Prostate gland (tissue), 2 donors: ENCODE measurements around the gene ZNF189. TPM values are rescaled to one million over a fixed set of nuclear protein-coding genes. Genes with fewer than 3 reads are reported as not detected.

Experiments
- DNase-seq: peaks from one replicate; pipeline ENCODE4 v3.0.0-alpha.2; 2019; ENCODE audit warnings: low spot score
- H3K27ac ChIP-seq, 2 donors: fragments of 200-600 bp; sonication (generic); 2 replicates each; pipeline ENCODE4 v1.5.1; 2017 to 2019
- H3K27me3 ChIP-seq: fragments of 200-600 bp; sonication (generic); replicated peaks from 2 replicates; pipeline ENCODE4 v1.5.1; 2019; ENCODE audit not compliant: insufficient read depth
- H3K36me3 ChIP-seq, 2 donors: fragments of 200-600 bp; sonication (generic); 1 replicate in 1 of 2; 2 replicates in 1 of 2; pipeline versions ENCODE4 v1.5.1 to v1.8.1; 2017 to 2019
- H3K4me1 ChIP-seq: fragments of 200-600 bp; sonication (generic); replicated peaks from 2 replicates; pipeline ENCODE4 v1.5.1; 2019
- H3K4me3 ChIP-seq, 2 donors: fragments of 200-600 bp; sonication (generic); 2 replicates each; pipeline ENCODE4 v1.5.1; 2017 to 2019
- H3K9me3 ChIP-seq: fragments of 200-600 bp; sonication (generic); 2 replicates; pipeline ENCODE4 v1.5.1; 2017
- CTCF ChIP-seq, 4 experiments: fragments of 200-600 bp in 2 of 4; fragments of 450-650 bp in 2 of 4; sonication (generic) in 2 of 4; IDR thresholded peaks; 1 replicate in 3 of 4; 2 replicates in 1 of 4; pipeline ENCODE4 v1.5.1; 2016 to 2019; ENCODE audit warnings: antibody characterized with exemption in 4 of 4, mild to moderate bottlenecking in 2 of 4, moderate library complexity in 2 of 4
- POLR2A ChIP-seq: fragments of 450-650 bp; IDR thresholded peaks from one replicate; pipeline ENCODE4 v1.6.1; 2016; ENCODE audit warnings: antibody characterized with exemption, mild to moderate bottlenecking
- POLR2AphosphoS5 ChIP-seq: sonication (generic); formaldehyde crosslinking; IDR thresholded peaks from one replicate; pipeline ENCODE4 v1.6.1; 2017; ENCODE audit warnings: antibody characterized with exemption
- WGBS: methylation state at CpG from one replicate; pipeline ENCODE4 v1.1.5; 2018; 5-methylcytosine and 5-hydroxymethylcytosine counted together
- intact Hi-C: fragments of 100-400 bp; cut with DNase I; formaldehyde crosslinking; loops from one replicate; pipeline ENCODE4 v1.14.2; 2022
- total RNA-seq, 2 donors: library from RNA; depleted of rRNA; stranded (reverse); fragments of >200 nt; gene quantifications; one replicate each; pipeline ENCODE4 v1.1.0, GENCODE V29; 2016

The ZNF189 gene
- total RNA-seq, 2 donors from 2014 or later, result 20.9 to 31.4 TPM

- DNase-seq, result no peak
- H3K4me1 ChIP-seq, result no peaks in the 10 kb centered on the region
- H3K9me3 ChIP-seq, result no peaks in the 10 kb centered on the region
- no peak overlapping the region for H3K27ac ChIP-seq
- no peaks in the 10 kb centered on the region for H3K27me3 ChIP-seq
- no peaks in the 10 kb centered on the region for H3K36me3 ChIP-seq
- intact Hi-C loops, result no loop called here
- no peak overlapping the region for H3K4me3 ChIP-seq
- TF ChIP-seq POLR2AphosphoS5, result no peak
- no peak for TF ChIP-seq CTCF (IDR thresholded peaks at IDR 0.05)
- no peak for TF ChIP-seq POLR2A
- 57% methylated on average over 5 of the region's 5 CpGs for whole genome bisulfite sequencing
Measured at GRCh38 chr9:101445353-101446029, 46.8 kb downstream of the ZNF189 start.

- Histone ChIP-seq H3K4me3 (no peak overlapping the region), H3K36me3 (no peaks in the 10 kb centered on the region), H3K9me3 (no peaks in the 10 kb centered on the region), H3K4me1 (no peaks in the 10 kb centered on the region), H3K27ac (no peak overlapping the region), H3K27me3 (no peaks in the 10 kb centered on the region)
- intact Hi-C loops, result no loop called here
- TF ChIP-seq POLR2A (no peak), POLR2AphosphoS5 (no peak), CTCF (IDR thresholded peaks at IDR 0.05) (no peak)
- no peak for DNase-seq
Measured at GRCh38 chr9:101446732-101447131, 48.1 kb downstream of the ZNF189 start.

GRCh38 chr9:101448680-101449070 is 50.0 kb downstream of the ZNF189 start:
- H3K4me3 ChIP-seq, result no peak overlapping the region
- no peak for DNase-seq
- intact Hi-C loops, result no loop called here
- no peaks in the 10 kb centered on the region for H3K4me1 ChIP-seq
- H3K27ac ChIP-seq, result no peak overlapping the region
- H3K9me3 ChIP-seq, result no peaks in the 10 kb centered on the region
- TF ChIP-seq CTCF (IDR thresholded peaks at IDR 0.05) (no peak), POLR2AphosphoS5 (no peak), POLR2A (no peak)
- no peaks in the 10 kb centered on the region for H3K27me3 ChIP-seq
- WGBS, result 58% methylated on average over 4 of the region's 4 CpGs
- H3K36me3 ChIP-seq, result no peaks in the 10 kb centered on the region

- DNase-seq, result peak; percentile 69
- Histone ChIP-seq H3K36me3 (no peaks in the 10 kb centered on the region), H3K4me1 (no peaks in the 10 kb centered on the region), H3K27me3 (no peaks in the 10 kb centered on the region), H3K27ac (peak overlapping the region; percentile 55 to 70), H3K9me3 (no peaks in the 10 kb centered on the region), H3K4me3 (peak overlapping the region; percentile 39 to 42)
- intact Hi-C loops, result no loop called here
- TF ChIP-seq CTCF (IDR thresholded peaks at IDR 0.05) (peak in 2 of 4 experiments; percentile 49 to 63), POLR2AphosphoS5 (peak; percentile 12), POLR2A (no peak)
- 2% methylated on average over 40 of the region's 40 CpGs for WGBS
Measured at GRCh38 chr9:101449071-101449721, 50.5 kb downstream of the ZNF189 start.

GRCh38 chr9:101450931-101451330 is 52.3 kb downstream of the ZNF189 start:
- 69% methylated on average over 4 of the region's 4 CpGs for WGBS
- intact Hi-C loops, result no loop called here

More at GRCh38 chr9:101450931-101451330, 52.3 kb downstream of the ZNF189 start:
- Histone ChIP-seq H3K36me3 (no peaks in the 10 kb centered on the region), H3K27ac (no peak overlapping the region), H3K27me3 (no peaks in the 10 kb centered on the region), H3K4me1 (no peaks in the 10 kb centered on the region), H3K4me3 (no peak overlapping the region), H3K9me3 (no peaks in the 10 kb centered on the region)
- DNase-seq, result no peak
- TF ChIP-seq POLR2A, result no peak
- TF ChIP-seq POLR2AphosphoS5, result no peak
- TF ChIP-seq CTCF (IDR thresholded peaks at IDR 0.05), result no peak
